Measurements from ENCODE around the gene SDCCAG8. TPM values are rescaled to one million over a fixed set of nuclear protein-coding genes. Genes with fewer than 3 reads are reported as not detected.

The SDCCAG8 gene
- polyA plus RNA-seq, 2 of the 4 experiments (the other 2 are of a cell fraction), result 48.8 to 64.8 TPM

GRCh38 chr1:243510928-243511327 is 255.1 kb downstream of the SDCCAG8 start (continued):
- TF ChIP-seq USF2 (IDR thresholded peaks at IDR 0.05) (no peak), GATA3 (IDR thresholded peaks at IDR 0.05; ENCODE audit: borderline replicate concordance) (no peak), MAX (IDR thresholded peaks at IDR 0.05) (no peak)

- DNase-seq (ENCODE audit: low read depth in 1 of 2, low spot score in 1 of 2), result no peak
- Histone ChIP-seq H3K4me3 (no peak overlapping the region), H3K9me3 (no peaks in the 10 kb centered on the region), H3K4me2 (no peak overlapping the region), H3K4me1 (no peaks in the 10 kb centered on the region), H3K27ac (no peak overlapping the region)
- no peak for TF ChIP-seq HEYL (CRISPR knock-in tag; IDR thresholded peaks at IDR 0.05)
- TF ChIP-seq HES2 (IDR thresholded peaks at IDR 0.05), result no peak
- TF ChIP-seq NFE2L2 (conservative IDR thresholded peaks at IDR 0.05; ENCODE audit: low read length), result no peak
- TF ChIP-seq JUN (IDR thresholded peaks at IDR 0.05), result no peak
- FAIRE-seq, result no peak
- POLR2A ChIA-PET, result no interaction called here
- no peak for ATAC-seq
- 86% methylated on average over 7 of the region's 7 CpGs for WGBS (ENCODE audit: missing lambda C conversion rate)
- CTCF ChIA-PET, result no interaction called here
Measured at GRCh38 chr1:243513726-243514491, 258.1 kb downstream of the SDCCAG8 start.

GRCh38 chr1:243514927-243515326 is 259.1 kb downstream of the SDCCAG8 start:
- 89% methylated on average over 1 of the region's 1 CpG for WGBS (ENCODE audit: missing lambda C conversion rate)
- no peak for FAIRE-seq

More at GRCh38 chr1:243514927-243515326, 259.1 kb downstream of the SDCCAG8 start:
- ATAC-seq, result no peak
- Histone ChIP-seq H3K27ac (no peak overlapping the region), H3K4me1 (no peaks in the 10 kb centered on the region), H3K9me3 (no peaks in the 10 kb centered on the region), H3K4me3 (no peak overlapping the region), H3K4me2 (no peak overlapping the region)
- no peak for DNase-seq (ENCODE audit: low read depth in 1 of 2, low spot score in 1 of 2)
- POLR2A ChIA-PET, result no interaction called here
- CTCF ChIA-PET, result no interaction called here
- no peak for TF ChIP-seq JUN (IDR thresholded peaks at IDR 0.05)
- TF ChIP-seq ATOH8 (CRISPR knock-in tag; IDR thresholded peaks at IDR 0.05; ENCODE audit: low read depth), result no peak
- no peak for TF ChIP-seq ESRRA (IDR thresholded peaks at IDR 0.05; ENCODE audit: borderline replicate concordance, low read length)
- no peak for TF ChIP-seq ZNF302 (CRISPR knock-in tag; IDR thresholded peaks at IDR 0.05)
- no peak for TF ChIP-seq POLR2AphosphoS2 (conservative IDR thresholded peaks at IDR 0.05; ENCODE audit: low read length)
- TF ChIP-seq CBX8 (IDR thresholded peaks at IDR 0.05), result no peak
- no peak for TF ChIP-seq MAX (IDR thresholded peaks at IDR 0.05)
- no peak for TF ChIP-seq HOXB5 (CRISPR knock-in tag; IDR thresholded peaks at IDR 0.05)
- no peak for TF ChIP-seq PBX3 (IDR thresholded peaks at IDR 0.05)
- TF ChIP-seq SMC3 (IDR thresholded peaks at IDR 0.05), result no peak
- no peak for TF ChIP-seq MAZ (IDR thresholded peaks at IDR 0.05; ENCODE audit: borderline replicate concordance, low read depth, low read length)
- no peak for TF ChIP-seq FOXS1 (CRISPR knock-in tag; IDR thresholded peaks at IDR 0.05)
- no peak for TF ChIP-seq HOXA7 (CRISPR knock-in tag; IDR thresholded peaks at IDR 0.05)
- no peak for TF ChIP-seq EHF (CRISPR knock-in tag; IDR thresholded peaks at IDR 0.05)
- no peak for TF ChIP-seq BCL3 (IDR thresholded peaks at IDR 0.05)
- no peak for TF ChIP-seq POLR2A (IDR thresholded peaks at IDR 0.05; ENCODE audit: low read length)

Data from A549 (cell line).